NCI-H2227 (cell line): ENCODE measurements around the gene JAKMIP2.
"Not testable (repeated sequence)": the region's sequence is repeated elsewhere in the genome, so short reads cannot be mapped to it uniquely, and the experiment has no call there.

Source experiments
- DNase-seq: peaks from one replicate; lab custom pipeline; 2025; ENCODE audit not compliant: unreplicated experiment; lab: John Stamatoyannopoulos, UW

Gene JAKMIP2

GRCh38 chr5:147564124-147564486 is 218.4 kb downstream of the JAKMIP2 start:
- no peak for DNase-seq

DNA sequence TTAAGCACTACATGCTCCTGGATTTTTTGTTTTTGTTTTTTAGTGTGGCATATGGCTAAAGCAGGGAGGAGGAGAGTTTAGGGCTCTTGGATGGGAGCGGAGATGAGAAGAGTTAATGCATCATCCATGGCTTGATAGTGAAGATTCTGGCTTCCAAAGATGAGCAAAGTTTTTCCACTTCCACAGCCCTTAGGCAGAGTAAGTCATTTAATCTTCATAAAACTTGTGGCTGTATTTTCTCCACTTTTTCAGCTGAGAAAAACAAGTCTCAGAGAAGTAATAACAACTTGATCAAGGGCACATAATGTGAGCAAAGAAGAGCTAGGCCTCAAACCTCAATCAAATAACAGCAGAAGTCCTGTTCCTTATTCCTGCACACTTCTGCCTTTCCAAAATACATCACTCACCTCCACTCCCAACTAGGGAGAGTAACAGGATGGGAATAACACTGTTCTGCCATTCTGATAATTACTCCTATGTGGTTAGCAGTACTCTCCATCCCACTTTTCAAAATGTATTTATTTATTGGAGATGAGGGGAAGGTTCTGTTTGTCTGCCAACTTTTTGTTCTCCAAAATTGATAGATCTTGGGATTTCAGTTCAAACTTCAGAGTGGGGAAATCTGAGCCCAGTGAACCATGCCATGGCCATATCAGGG is 218.9 kb downstream of the JAKMIP2 start:
- no peak for DNase-seq

DNA sequence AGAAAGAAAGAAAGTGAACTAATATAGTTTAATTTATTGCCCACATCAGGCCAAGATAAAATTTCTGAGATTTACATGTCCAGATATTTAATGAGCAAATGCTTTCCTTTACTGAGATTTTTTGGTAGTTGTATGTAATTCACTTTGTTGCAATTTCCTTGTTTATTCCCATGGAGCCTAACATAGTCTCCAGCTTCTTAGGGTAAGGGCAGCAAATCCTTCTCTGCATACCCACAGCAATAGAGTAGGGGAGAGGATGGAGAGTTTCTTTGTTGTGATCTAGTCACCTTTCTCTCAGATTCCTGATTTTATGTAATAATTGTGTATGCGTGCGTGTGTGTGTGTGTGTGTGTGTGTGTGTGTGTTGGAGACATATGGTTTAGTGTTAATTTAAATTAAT is 221.1 kb downstream of the JAKMIP2 start:
- DNase-seq, result no peak

DNA sequence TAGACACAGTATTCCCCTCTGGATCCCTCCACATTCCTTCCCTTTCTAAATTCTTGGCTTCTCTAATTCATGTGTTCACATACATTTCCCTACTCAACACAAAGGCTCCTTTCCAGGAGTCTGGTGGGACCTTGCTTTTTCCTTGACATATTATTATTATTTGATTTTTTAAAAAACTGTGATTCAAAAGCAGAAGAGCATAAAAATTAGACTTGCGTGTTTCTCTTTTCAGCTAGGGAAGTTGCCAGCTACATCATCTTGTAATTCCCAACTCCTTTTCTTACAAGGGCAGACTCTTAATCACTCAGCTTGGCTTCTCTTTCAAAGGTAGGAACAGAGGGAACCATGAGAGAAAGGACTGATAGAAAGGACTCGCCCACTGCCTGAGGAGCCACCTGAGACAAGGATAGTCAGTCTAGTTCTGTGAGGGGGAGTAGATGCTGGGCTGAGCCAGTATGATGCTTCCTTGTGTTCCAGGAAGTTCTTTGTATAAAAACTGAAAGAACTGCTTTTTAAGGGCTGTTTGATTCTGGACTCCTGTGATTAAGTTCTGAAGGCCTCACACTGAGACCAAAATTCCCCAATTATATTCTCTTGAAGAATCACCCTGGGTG is 221.7 kb downstream of the JAKMIP2 start:
- peak; percentile 5 for DNase-seq

- peak; percentile 3 for DNase-seq
Observed at GRCh38 chr5:147559749-147560148, 222.8 kb downstream of the JAKMIP2 start.

- peak; percentile 44 for DNase-seq
Observed at GRCh38 chr5:147558826-147559225, 223.7 kb downstream of the JAKMIP2 start.

DNA sequence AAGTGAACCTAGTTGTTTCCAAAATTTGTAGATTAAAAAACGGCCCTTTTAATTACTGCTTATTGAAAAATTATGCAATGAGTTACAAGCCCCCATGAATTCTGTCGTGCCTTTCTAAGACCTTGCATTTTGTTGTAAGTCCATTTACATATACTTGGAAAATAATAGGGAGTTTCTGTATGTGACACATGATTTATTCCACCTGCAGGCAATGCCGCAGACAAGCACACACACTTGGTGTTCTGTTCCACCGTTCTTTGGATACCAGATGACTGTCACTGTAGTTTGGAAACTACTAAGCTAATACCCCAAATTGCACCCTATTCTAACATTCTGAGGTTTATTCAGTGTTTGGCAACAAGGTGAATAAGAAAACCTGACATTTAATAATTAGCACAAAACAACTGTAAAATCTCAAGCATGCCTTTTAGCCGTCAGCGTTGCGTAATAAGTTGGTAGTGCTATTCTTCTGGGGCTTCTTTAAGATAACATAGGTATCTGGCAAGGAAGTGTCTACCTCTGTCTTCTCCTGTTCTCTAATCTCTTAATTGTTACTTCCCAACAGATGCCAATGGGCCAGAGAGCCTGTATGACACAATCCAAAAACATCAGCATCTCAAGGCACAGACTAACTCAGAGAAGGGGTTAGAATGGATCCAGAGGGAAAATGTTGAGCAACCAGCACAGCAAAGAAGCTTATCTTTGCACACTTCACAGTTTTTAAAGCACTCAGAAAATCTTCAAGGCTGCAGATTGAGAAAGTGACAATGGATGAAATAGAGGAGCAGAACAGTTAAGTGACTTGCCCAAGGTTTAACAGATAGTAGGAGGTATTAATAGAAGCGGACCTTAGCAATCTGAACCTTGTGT is 224.4 kb downstream of the JAKMIP2 start:
- DNase-seq, result no peak

DNA sequence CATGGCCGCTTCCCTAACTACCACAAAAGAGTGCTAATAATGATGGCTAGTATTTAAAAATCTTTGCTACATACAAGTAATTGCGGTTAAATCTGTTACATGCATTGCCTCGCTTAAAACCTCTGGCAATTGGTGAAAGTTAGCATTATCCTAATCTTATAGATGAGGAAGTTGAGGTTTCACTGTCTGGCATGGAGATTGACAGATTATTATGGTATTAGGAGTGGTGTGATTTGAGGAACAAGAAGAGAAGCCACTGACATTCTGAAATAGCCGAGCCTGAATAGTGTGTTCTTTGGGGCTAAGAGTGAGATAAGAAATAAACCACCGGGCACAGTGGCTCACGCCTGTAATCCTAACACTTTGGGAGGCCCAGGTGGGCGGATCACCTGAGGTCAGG is 227.4 kb downstream of the JAKMIP2 start:
- DNase-seq, result no peak

GRCh38 chr5:147554261-147554817 is 228.2 kb downstream of the JAKMIP2 start:
- DNase-seq, result peak; percentile 15

GRCh38 chr5:147553817-147554216 is 228.7 kb downstream of the JAKMIP2 start:
- DNase-seq, result not testable (repeated sequence)

DNA sequence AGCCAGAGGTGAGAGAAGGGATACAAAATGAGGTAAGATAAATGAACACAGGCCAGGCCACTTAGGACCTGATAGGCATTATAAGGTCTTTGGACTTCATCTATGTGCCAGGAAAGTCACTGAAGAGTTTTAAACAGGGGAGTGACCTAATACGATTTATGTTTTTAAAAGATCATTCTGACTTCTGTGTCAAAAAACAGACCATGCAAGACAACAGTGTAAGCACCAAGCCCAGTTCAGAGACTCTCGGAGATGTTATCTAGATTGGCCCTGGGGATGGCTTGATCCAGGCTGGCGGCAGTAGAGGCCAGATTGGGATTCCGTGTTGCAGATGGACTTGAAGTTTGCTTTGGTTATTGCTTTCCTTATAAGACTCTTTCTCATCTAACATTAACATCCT is 229.6 kb downstream of the JAKMIP2 start:
- no peak for DNase-seq

DNA sequence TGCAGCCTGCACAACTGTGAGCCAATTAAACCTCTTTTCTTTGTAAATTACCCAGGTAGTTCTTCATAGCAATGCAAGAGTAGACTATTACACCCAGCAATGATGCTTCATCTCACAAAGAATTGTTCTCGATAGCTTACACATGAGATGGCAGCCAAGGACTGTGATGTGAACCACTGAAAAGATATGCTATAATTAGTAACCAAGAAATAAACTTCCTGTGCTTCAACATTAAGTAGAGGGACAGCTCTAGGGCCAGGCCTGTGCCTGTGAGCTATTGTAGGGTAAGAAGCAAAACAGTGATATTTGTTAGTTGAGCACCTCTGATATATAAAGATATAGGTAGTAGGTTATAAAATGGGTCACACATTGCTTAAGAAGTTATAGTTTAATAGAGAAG is 230.9 kb downstream of the JAKMIP2 start:
- no peak for DNase-seq

DNA sequence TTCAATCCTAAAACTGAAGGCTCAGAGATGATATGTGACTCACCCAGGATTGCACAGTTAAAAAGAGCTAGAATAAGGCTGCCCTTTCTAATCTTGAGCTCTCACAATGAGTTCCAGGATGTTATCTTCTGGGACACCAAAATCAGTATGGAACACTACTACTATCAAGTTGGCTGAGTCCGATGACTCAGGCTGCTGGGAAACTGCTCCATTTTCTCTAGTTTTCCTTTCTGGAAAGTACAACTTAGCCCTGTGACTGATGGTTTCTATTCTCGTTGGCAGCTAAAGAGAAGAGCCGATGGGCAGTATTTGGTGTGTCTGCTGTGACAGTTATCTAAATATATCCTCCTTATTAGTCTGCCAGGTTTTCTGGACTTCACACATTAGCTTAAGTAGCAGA is 234.8 kb downstream of the JAKMIP2 start:
- no peak for DNase-seq

DNA sequence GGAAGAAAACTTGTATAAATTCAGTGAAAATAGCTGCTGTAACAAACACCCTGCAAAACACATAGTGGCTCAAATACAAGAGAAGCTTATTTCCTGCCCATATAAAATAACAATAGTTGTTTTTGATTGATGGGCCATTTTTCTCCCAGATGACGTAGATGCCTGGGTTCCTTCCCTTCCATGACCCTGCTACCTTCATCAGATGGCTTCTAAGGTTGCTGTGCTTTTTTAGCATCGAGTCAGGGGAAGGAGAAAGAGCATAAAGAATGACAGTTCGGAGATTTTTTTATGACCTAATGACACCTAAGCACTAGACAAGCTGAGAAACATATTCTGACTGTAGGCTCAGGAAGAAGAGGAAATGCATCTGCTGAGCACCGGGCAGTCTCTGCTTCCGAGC is 238.0 kb downstream of the JAKMIP2 start:
- DNase-seq, result no peak

GRCh38 chr5:147539053-147539452 is 243.5 kb downstream of the JAKMIP2 start:
- no peak for DNase-seq

DNA sequence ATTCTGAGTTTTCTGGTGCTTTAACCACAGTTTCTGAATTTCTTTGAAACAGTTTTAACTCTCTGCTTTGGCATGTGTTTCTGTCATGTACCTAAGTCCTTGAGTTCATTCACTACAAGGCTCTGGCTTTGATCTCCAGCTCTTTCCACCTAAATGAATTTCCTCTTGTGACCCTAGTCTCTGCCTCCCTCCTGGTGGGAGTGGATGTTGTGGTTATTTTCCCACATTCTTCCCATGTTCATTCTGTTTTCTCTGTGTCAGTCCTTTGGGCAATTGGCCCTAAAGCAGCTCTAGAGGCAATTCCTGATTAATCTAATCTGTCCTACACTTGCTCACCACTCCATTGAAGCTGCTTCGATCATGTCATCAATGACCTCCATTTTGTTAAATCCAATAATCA is 244.3 kb downstream of the JAKMIP2 start:
- no peak for DNase-seq
